Measurements from ENCODE around the gene RNF213. TPM values are rescaled to one million over a fixed set of nuclear protein-coding genes. Genes with fewer than 3 reads are reported as not detected.

The RNF213 gene
- total and polyA plus RNA-seq, 10 of the 15 experiments (the other 5 are each of a cell fraction or from before 2014, with no cell fraction given) = 18.6 to 145 (median 65.8) TPM

DNA sequence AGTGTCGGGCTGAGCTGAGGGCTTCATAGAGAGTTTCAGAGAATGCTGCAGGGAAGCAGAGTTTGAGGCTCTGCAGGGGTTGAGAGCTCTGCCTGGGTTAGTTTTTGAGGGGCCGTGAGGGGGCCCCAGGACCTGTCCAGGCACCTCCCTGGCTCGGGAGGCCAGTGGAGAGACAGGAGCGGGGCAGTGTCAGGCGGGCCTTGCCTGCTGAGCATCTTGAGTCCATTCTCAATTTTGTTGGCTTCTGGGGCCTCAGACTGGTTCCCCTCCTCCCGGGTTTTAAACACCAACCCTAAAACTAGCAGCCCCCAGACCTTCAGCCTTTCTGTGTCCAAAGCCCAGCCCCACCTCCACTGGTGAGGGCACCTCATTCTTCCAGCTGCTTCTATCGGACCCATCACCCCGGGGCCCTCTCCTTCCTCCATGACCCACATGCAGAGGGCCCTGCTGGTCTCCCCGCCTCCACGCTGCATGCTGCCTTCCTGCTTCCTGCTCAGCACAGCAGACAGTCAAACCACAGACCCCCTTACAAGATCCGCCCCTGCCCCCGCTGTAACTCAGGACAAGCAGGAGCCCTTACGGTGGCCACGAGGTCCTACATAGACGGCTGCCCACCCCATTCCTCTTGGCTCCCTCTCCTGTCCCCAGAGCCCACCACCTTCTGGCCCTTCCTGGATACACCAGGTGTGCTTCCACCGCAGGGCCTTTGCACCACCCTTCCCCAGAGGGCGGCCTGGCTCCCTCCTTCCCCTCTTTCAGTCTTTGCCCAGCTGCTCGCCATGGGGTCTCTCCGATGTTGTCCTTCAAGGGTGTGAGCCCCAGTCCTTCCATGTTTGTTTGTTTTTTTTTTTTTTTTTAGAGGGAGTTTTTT, 3.8 kb downstream of the RNF213 start (continued):
- TF ChIP-seq, protein P1, sequence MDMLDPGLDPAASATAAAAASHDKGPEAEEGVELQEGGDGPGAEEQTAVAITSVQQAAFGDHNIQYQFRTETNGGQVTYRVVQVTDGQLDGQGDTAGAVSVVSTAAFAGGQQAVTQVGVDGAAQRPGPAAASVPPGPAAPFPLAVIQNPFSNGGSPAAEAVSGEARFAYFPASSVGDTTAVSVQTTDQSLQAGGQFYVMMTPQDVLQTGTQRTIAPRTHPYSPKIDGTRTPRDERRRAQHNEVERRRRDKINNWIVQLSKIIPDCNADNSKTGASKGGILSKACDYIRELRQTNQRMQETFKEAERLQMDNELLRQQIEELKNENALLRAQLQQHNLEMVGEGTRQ (IDR thresholded peaks at IDR 0.05; ENCODE audit: borderline replicate concordance, low read depth, low read length) = no peak
- no peak for TF ChIP-seq STAT1 (conservative IDR thresholded peaks at IDR 0.05)
- TF ChIP-seq, protein P2, sequence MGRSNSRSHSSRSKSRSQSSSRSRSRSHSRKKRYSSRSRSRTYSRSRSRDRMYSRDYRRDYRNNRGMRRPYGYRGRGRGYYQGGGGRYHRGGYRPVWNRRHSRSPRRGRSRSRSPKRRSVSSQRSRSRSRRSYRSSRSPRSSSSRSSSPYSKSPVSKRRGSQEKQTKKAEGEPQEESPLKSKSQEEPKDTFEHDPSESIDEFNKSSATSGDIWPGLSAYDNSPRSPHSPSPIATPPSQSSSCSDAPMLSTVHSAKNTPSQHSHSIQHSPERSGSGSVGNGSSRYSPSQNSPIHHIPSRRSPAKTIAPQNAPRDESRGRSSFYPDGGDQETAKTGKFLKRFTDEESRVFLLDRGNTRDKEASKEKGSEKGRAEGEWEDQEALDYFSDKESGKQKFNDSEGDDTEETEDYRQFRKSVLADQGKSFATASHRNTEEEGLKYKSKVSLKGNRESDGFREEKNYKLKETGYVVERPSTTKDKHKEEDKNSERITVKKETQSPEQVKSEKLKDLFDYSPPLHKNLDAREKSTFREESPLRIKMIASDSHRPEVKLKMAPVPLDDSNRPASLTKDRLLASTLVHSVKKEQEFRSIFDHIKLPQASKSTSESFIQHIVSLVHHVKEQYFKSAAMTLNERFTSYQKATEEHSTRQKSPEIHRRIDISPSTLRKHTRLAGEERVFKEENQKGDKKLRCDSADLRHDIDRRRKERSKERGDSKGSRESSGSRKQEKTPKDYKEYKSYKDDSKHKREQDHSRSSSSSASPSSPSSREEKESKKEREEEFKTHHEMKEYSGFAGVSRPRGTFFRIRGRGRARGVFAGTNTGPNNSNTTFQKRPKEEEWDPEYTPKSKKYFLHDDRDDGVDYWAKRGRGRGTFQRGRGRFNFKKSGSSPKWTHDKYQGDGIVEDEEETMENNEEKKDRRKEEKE (IDR thresholded peaks at IDR 0.05) = no peak
- no peak for TF ChIP-seq HDAC2 (IDR thresholded peaks at IDR 0.05)
- no peak for TF ChIP-seq NR2C1 (IDR thresholded peaks at IDR 0.05)
- TF ChIP-seq RAD51 (IDR thresholded peaks at IDR 0.05) = no peak
- TF ChIP-seq LARP7 (IDR thresholded peaks at IDR 0.05) = peak; percentile 38; the same call in 1 of the 2 replicates
- TF ChIP-seq SREBF1 (IDR thresholded peaks at IDR 0.05; ENCODE audit: low read length) = no peak
- TF ChIP-seq JUNB (IDR thresholded peaks at IDR 0.05) = no peak
- no peak for TF ChIP-seq BMI1 (IDR thresholded peaks at IDR 0.05; ENCODE audit: borderline replicate concordance)
- TF ChIP-seq CHD2 (IDR thresholded peaks at IDR 0.05; ENCODE audit: borderline replicate concordance, low read depth, low read length) = no peak
- no peak for TF ChIP-seq NR2F1 (conservative IDR thresholded peaks at IDR 0.05)
- no peak for TF ChIP-seq RBBP5 (conservative IDR thresholded peaks at IDR 0.05)
- TF ChIP-seq ESRRA (IDR thresholded peaks at IDR 0.05; ENCODE audit: low read length) = no peak
- no peak for TF ChIP-seq KLF5 (IDR thresholded peaks at IDR 0.05; ENCODE audit: partially characterized antibody)
- TF ChIP-seq, protein P3, sequence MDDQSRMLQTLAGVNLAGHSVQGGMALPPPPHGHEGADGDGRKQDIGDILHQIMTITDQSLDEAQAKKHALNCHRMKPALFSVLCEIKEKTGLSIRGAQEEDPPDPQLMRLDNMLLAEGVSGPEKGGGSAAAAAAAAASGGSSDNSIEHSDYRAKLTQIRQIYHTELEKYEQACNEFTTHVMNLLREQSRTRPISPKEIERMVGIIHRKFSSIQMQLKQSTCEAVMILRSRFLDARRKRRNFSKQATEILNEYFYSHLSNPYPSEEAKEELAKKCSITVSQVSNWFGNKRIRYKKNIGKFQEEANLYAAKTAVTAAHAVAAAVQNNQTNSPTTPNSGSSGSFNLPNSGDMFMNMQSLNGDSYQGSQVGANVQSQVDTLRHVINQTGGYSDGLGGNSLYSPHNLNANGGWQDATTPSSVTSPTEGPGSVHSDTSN (IDR thresholded peaks at IDR 0.05; ENCODE audit: insufficient replicate concordance, low read depth, low read length) = no peak
- no peak for TF ChIP-seq CBX3 (IDR thresholded peaks at IDR 0.05; ENCODE audit: borderline replicate concordance, low read depth)
- no peak for TF ChIP-seq CREM (IDR thresholded peaks at IDR 0.05; ENCODE audit: low read depth)
- TF ChIP-seq, protein P4, sequence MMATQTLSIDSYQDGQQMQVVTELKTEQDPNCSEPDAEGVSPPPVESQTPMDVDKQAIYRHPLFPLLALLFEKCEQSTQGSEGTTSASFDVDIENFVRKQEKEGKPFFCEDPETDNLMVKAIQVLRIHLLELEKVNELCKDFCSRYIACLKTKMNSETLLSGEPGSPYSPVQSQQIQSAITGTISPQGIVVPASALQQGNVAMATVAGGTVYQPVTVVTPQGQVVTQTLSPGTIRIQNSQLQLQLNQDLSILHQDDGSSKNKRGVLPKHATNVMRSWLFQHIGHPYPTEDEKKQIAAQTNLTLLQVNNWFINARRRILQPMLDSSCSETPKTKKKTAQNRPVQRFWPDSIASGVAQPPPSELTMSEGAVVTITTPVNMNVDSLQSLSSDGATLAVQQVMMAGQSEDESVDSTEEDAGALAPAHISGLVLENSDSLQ (IDR thresholded peaks at IDR 0.05) = no peak
- TF ChIP-seq GATAD2B (conservative IDR thresholded peaks at IDR 0.05; ENCODE audit: low read depth) = no peak; the same call in 1 of the 2 replicates
- TF ChIP-seq NFYB (IDR thresholded peaks at IDR 0.05; ENCODE audit: insufficient read depth, low read depth, low read length) = no peak
- TF ChIP-seq ZNF207 (IDR thresholded peaks at IDR 0.05; ENCODE audit: borderline replicate concordance) = no peak
- TF ChIP-seq RUNX3 (IDR thresholded peaks at IDR 0.05; ENCODE audit: low read length) = 0 out of 2 replicates have a peak, but pooled peaks have one; percentile 49
- TF ChIP-seq POU2F2 (IDR thresholded peaks at IDR 0.05; ENCODE audit: borderline replicate concordance, low read depth, low read length) = no peak
- 0 out of 2 replicates have a peak, but pooled peaks have one; percentile 42 for TF ChIP-seq KDM1A (IDR thresholded peaks at IDR 0.05; ENCODE audit: borderline replicate concordance)
- no peak for TF ChIP-seq TAF1 (IDR thresholded peaks at IDR 0.05; ENCODE audit: borderline replicate concordance, low read depth, low read length)
- no peak for TF ChIP-seq BACH1 (IDR thresholded peaks at IDR 0.05; ENCODE audit: borderline replicate concordance)
- no peak for TF ChIP-seq FOXM1 (IDR thresholded peaks at IDR 0.05; ENCODE audit: low read depth, low read length)

Measured in GM12878 (cell line).